Adipocyte (in vitro differentiated cells): ENCODE results near the gene HNRNPU.

Experiments used
- DNase-seq: peaks from one replicate; pipeline ENCODE4 v3.0.0-alpha.2; 2015; ENCODE audit warnings: low read depth
- H3K27me3 ChIP-seq: replicated peaks from 2 replicates; pipeline ENCODE4 v1.7.0; 2013; ENCODE audit warnings: mild to moderate bottlenecking, low read length, moderate library complexity; ENCODE audit not compliant: control insufficient read depth, insufficient read depth
- H3K36me3 ChIP-seq: 2 replicates; pipeline ENCODE4 v1.7.0; 2013; ENCODE audit warnings: low read length, mild to moderate bottlenecking, moderate library complexity; ENCODE audit not compliant: control insufficient read depth, insufficient read depth, severe bottlenecking
- H3K4me1 ChIP-seq: 2 replicates; pipeline ENCODE4 v1.7.0; 2013; ENCODE audit warnings: mild to moderate bottlenecking, low read length, moderate library complexity; ENCODE audit not compliant: control insufficient read depth, insufficient read depth
- H3K4me3 ChIP-seq: 2 replicates; pipeline ENCODE4 v1.7.0; 2013; ENCODE audit warnings: mild to moderate bottlenecking, low read length, moderate library complexity
- H3K9ac ChIP-seq: 2 replicates; pipeline ENCODE4 v1.7.0; 2013; ENCODE audit warnings: mild to moderate bottlenecking, low read length, moderate library complexity
- H3K9me3 ChIP-seq: 2 replicates; pipeline ENCODE4 v1.7.0; 2013; ENCODE audit warnings: mild to moderate bottlenecking, low read length, moderate library complexity; ENCODE audit not compliant: control insufficient read depth

The HNRNPU gene

GRCh38 chr1:244876228-244876910, 12.0 kb upstream of the HNRNPU start:
- Histone ChIP-seq H3K9me3 (no peaks in the 10 kb centered on the region), H3K4me3 (no peak overlapping the region), H3K27me3 (peaks cover 2% of the 10 kb centered on the region), H3K9ac (no peak overlapping the region), H3K36me3 (no peaks in the 10 kb centered on the region), H3K4me1 (no peaks in the 10 kb centered on the region)
- no peak for DNase-seq

GRCh38 chr1:244874974-244875579, 10.7 kb upstream of the HNRNPU start:
- no peaks in the 10 kb centered on the region for H3K9me3 ChIP-seq
- H3K4me1 ChIP-seq, result no peaks in the 10 kb centered on the region
- H3K27me3 ChIP-seq, result no peaks in the 10 kb centered on the region
- H3K9ac ChIP-seq, result no peak overlapping the region
- no peak overlapping the region for H3K4me3 ChIP-seq
- H3K36me3 ChIP-seq, result no peaks in the 10 kb centered on the region
- no peak for DNase-seq

GRCh38 chr1:244869950-244870349, 5.6 kb upstream of the HNRNPU start:
- H3K36me3 ChIP-seq, result no peaks in the 10 kb centered on the region
- H3K27me3 ChIP-seq, result no peaks in the 10 kb centered on the region
- H3K4me1 ChIP-seq, result peaks cover 10% of the 10 kb centered on the region
- no peak for DNase-seq
- H3K9me3 ChIP-seq, result no peaks in the 10 kb centered on the region
- no peak overlapping the region for H3K9ac ChIP-seq
- H3K4me3 ChIP-seq, result no peak overlapping the region

GRCh38 chr1:244869364-244869827, 5.1 kb upstream of the HNRNPU start:
- Histone ChIP-seq H3K4me3 (no peak overlapping the region), H3K36me3 (no peaks in the 10 kb centered on the region), H3K9ac (no peak overlapping the region), H3K4me1 (peaks cover 13% of the 10 kb centered on the region), H3K9me3 (no peaks in the 10 kb centered on the region), H3K27me3 (no peaks in the 10 kb centered on the region)
- no peak for DNase-seq

- no peak overlapping the region for H3K4me3 ChIP-seq
- H3K36me3 ChIP-seq, result no peaks in the 10 kb centered on the region
- no peaks in the 10 kb centered on the region for H3K27me3 ChIP-seq
- no peaks in the 10 kb centered on the region for H3K9me3 ChIP-seq
- H3K9ac ChIP-seq, result no peak overlapping the region
- DNase-seq, result no peak
- H3K4me1 ChIP-seq, result peaks cover 13% of the 10 kb centered on the region
Measured at GRCh38 chr1:244868484-244869363, 4.4 kb upstream of the HNRNPU start.

- peaks cover 17% of the 10 kb centered on the region for H3K4me1 ChIP-seq
- H3K9me3 ChIP-seq, result no peaks in the 10 kb centered on the region
- H3K36me3 ChIP-seq, result no peaks in the 10 kb centered on the region
- H3K4me3 ChIP-seq, result no peak overlapping the region
- H3K27me3 ChIP-seq, result no peaks in the 10 kb centered on the region
- DNase-seq, result no peak
- peak overlapping the region; percentile 100 for H3K9ac ChIP-seq
Measured at GRCh38 chr1:244866355-244866754, 2.0 kb upstream of the HNRNPU start.

- H3K4me3 ChIP-seq, result peak overlapping the region; percentile 99
- DNase-seq, result no peak
- H3K9ac ChIP-seq, result peak overlapping the region; percentile 100
Measured at GRCh38 chr1:244865820-244866219, 1.5 kb upstream of the HNRNPU start.

GRCh38 chr1:244865028-244865371, 657 bp upstream of the HNRNPU start:
- H3K4me3 ChIP-seq, result peak overlapping the region; percentile 99
- H3K9ac ChIP-seq, result peak overlapping the region; percentile 100
- H3K9me3 ChIP-seq, result no peaks in the 10 kb centered on the region
- H3K27me3 ChIP-seq, result no peaks in the 10 kb centered on the region
- peaks cover 11% of the 10 kb centered on the region for H3K36me3 ChIP-seq
- DNase-seq, result no peak
- H3K4me1 ChIP-seq, result peaks cover 30% of the 10 kb centered on the region

More at GRCh38 chr1:244865820-244866219, 1.5 kb upstream of the HNRNPU start:
- Histone ChIP-seq H3K9me3 (no peaks in the 10 kb centered on the region), H3K36me3 (peaks cover 4% of the 10 kb centered on the region), H3K27me3 (no peaks in the 10 kb centered on the region), H3K4me1 (peaks cover 22% of the 10 kb centered on the region)

GRCh38 chr1:244863491-244864252, 671 bp downstream of the HNRNPU start:
- Histone ChIP-seq H3K36me3 (peaks cover 25% of the 10 kb centered on the region), H3K4me3 (peak overlapping the region; percentile 99), H3K9ac (peak overlapping the region; percentile 100), H3K4me1 (peaks cover 43% of the 10 kb centered on the region), H3K9me3 (no peaks in the 10 kb centered on the region), H3K27me3 (no peaks in the 10 kb centered on the region)
- no peak for DNase-seq

GRCh38 chr1:244862699-244863490, 1.4 kb downstream of the HNRNPU start:
- peak; percentile 98 for DNase-seq
- H3K4me1 ChIP-seq, result peaks cover 51% of the 10 kb centered on the region
- peak overlapping the region; percentile 100 for H3K9ac ChIP-seq
- H3K4me3 ChIP-seq, result peak overlapping the region; percentile 99
- H3K9me3 ChIP-seq, result no peaks in the 10 kb centered on the region
- no peaks in the 10 kb centered on the region for H3K27me3 ChIP-seq
- H3K36me3 ChIP-seq, result peaks cover 32% of the 10 kb centered on the region
